Lower leg skin (tissue), 4 donors: ENCODE measurements around the gene P4HA2. TPM values are rescaled to one million over a fixed set of nuclear protein-coding genes. Genes with fewer than 3 reads are reported as not detected.

ENCODE experiments used
- DNase-seq, 2 donors: peaks; one replicate each; pipeline ENCODE4 v3.0.0-alpha.2; 2019; ENCODE audit warnings: low spot score in 2 of 2
- H3K4me3 ChIP-seq: fragments of 200-600 bp; sonication (generic); 2 replicates; pipeline ENCODE4 v1.5.1; 2017; ENCODE audit warnings: mild to moderate bottlenecking, low read depth; ENCODE audit not compliant: poor library complexity, severe bottlenecking
- CTCF ChIP-seq, 3 donors: fragments of 450-650 bp; IDR thresholded peaks; one replicate each; pipeline ENCODE4 v1.5.1; 2016; ENCODE audit warnings: antibody characterized with exemption in 3 of 3, mild to moderate bottlenecking in 3 of 3, moderate library complexity in 2 of 3
- POLR2A ChIP-seq, 2 donors: fragments of 450-650 bp; IDR thresholded peaks; one replicate each; pipeline ENCODE4 v1.6.1; 2016 to 2017; ENCODE audit warnings: antibody characterized with exemption in 2 of 2, mild to moderate bottlenecking in 1 of 2, moderate library complexity in 1 of 2
- WGBS, 2 donors: methylation state at CpG; one replicate each; pipeline ENCODE4 v1.1.5; 2018; 5-methylcytosine and 5-hydroxymethylcytosine counted together
- intact Hi-C: fragments of 100-400 bp; cut with DNase I; formaldehyde crosslinking; loops from one replicate; pipeline ENCODE4 v1.15.0; 2023; ENCODE audit warnings: low total_unique reads
- total RNA-seq, 4 donors: library from RNA; depleted of rRNA; stranded (reverse); fragments of >200 nt; gene quantifications; one replicate each; pipeline ENCODE4 v1.1.0, GENCODE V29; 2016

P4HA2 gene
- total RNA-seq, 4 donors from 2014 or later, result 18.0 to 40.5 (median 26.7) TPM

DNA sequence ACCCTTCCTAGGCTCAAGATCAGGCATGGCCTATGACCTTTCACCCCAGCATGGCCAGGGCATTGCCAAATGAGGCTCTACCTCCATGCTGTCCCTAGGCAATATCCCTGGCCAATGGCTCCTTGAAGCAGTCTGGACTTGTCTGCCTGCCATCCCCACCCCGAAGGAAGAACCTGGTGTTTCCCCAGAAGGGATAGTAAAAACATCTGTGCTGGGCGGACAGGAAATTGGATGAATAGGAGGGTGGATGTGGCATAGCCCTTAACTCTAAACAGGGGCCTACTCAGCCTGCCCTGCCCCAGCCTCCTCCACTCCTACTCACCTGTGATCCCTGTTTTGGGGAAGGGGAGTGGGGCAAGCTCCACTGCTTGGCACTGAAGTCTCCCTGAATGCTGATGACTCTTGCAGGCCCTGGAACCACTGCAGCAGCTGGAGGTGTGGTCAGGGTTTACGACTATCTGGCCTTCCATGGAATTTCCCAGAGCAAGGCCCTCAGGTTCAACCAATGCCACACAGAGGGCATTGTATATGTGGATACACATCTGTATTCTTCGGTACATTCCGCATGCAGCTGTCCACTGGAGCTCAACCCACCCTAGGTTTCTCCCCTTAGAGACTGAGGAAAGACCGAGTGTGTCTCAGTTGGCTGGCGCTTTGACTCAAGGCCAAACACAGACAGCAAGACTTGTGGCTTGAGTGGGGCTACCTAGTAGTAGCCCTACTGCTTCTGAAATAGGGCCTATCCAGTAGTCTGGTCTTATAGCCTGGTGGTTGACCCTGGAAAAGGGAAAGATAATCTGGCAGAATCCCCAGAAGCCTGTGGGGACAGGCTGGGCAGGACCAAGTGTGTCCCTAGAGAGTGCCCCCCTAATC lies 6.4 kb upstream of the P4HA2 start:
- WGBS, 2 donors, result 79 to 83% methylated on average over 7 of the region's 7 CpGs
- intact Hi-C loops, result no loop called here
- H3K4me3 ChIP-seq, result no peak overlapping the region
- TF ChIP-seq CTCF (IDR thresholded peaks at IDR 0.05) (no peak), POLR2A (IDR thresholded peaks at IDR 0.05) (no peak)
- DNase-seq, result peak in 1 of 2 donors; percentile 62

- intact Hi-C loops, result no loop called here
- DNase-seq, result peak in 1 of 2 donors; percentile 29
- 95 to 100% methylated on average over 1 of the region's 1 CpG for WGBS, 2 donors
- no peak for TF ChIP-seq CTCF (IDR thresholded peaks at IDR 0.05)
- no peak for TF ChIP-seq POLR2A (IDR thresholded peaks at IDR 0.05)
- no peak overlapping the region for H3K4me3 ChIP-seq
Measured at GRCh38 chr5:132233081-132233480, 5.4 kb upstream of the P4HA2 start.

DNA sequence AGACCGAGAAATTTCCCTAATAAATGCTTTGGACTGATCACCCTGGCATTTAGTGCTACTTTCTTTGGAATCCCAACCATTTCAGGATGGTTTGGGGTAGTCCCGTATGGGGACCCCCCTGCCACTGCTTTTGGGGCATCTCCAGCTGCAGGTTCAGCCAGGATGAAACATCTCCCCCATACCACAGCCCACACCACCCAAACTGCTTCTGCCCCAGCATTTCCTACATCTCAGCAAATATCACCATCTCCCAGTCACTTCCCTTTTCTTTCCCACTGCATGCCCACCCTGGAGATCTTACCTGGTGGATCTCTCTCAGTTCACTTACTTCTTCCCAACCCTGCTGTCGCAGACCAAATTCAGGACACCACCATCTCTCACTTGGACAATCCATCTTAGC lies 4.8 kb upstream of the P4HA2 start:
- no peak for TF ChIP-seq POLR2A (IDR thresholded peaks at IDR 0.05)
- TF ChIP-seq CTCF (IDR thresholded peaks at IDR 0.05), result no peak
- intact Hi-C loops, result no loop called here
- WGBS, 2 donors, result 85 to 92% methylated on average over 3 of the region's 3 CpGs
- H3K4me3 ChIP-seq, result no peak overlapping the region
- DNase-seq, result peak in 1 of 2 donors; percentile 39

- 93 to 97% methylated on average over 9 of the region's 9 CpGs for WGBS, 2 donors
- DNase-seq, result no peak
- intact Hi-C loops, result no loop called here
- H3K4me3 ChIP-seq, result no peak overlapping the region
- TF ChIP-seq CTCF (IDR thresholded peaks at IDR 0.05) (no peak), POLR2A (IDR thresholded peaks at IDR 0.05) (no peak)
Measured at GRCh38 chr5:132230871-132231270, 3.2 kb upstream of the P4HA2 start.

GRCh38 chr5:132229236-132229635 lies 1.6 kb upstream of the P4HA2 start:
- WGBS, 2 donors, result 95 to 97% methylated on average over 5 of the region's 5 CpGs
- intact Hi-C loops, result no loop called here
- H3K4me3 ChIP-seq, result no peak overlapping the region
- peak in 1 of 2 donors; percentile 50 for DNase-seq
- TF ChIP-seq CTCF (IDR thresholded peaks at IDR 0.05) (no peak), POLR2A (IDR thresholded peaks at IDR 0.05) (no peak)
